Mammary epithelial cell (primary cell): ENCODE measurements around the gene ULK4.

Experiments used
- CTCF ChIP-seq, 2 donors: IDR thresholded peaks in 1 of 2; conservative IDR thresholded peaks in 1 of 2; 2 replicates each; pipeline ENCODE4 v1.5.1; 2011 to 2012; ENCODE audit warnings: inconsistent platforms in 2 of 2, low read length in 2 of 2, mild to moderate bottlenecking in 2 of 2, control low read depth in 1 of 2, low read depth in 1 of 2; ENCODE audit not compliant: insufficient read depth in 1 of 2; ENCODE audit errors: extremely low read depth in 1 of 2
- EZH2 ChIP-seq: IDR thresholded peaks from 2 replicates; pipeline ENCODE4 v1.6.1; 2012; ENCODE audit warnings: low read length, inconsistent platforms, borderline replicate concordance

GRCh38 chr3:41216993-41217392 lies 744.9 kb downstream of the ULK4 start:
- no peak for TF ChIP-seq CTCF (conservative IDR thresholded peaks at IDR 0.05 in 1 of 2, IDR thresholded peaks at IDR 0.05 in 1 of 2; ENCODE audit: extremely low read depth in 1 of 2, insufficient read depth in 1 of 2, low read depth in 1 of 2, low read length in 2 of 2)
- no peak for TF ChIP-seq EZH2
